LNCAP (cell line): ENCODE data around the gene GTF2H4.

Experiments
- TF ChIP-seq, protein P1 (sequence below): fragments of 450-650 bp; IDR thresholded peaks from 2 replicates; pipeline ENCODE4 v1.5.1; 2017; ENCODE audit warnings: mild to moderate bottlenecking

Gene GTF2H4

DNA sequence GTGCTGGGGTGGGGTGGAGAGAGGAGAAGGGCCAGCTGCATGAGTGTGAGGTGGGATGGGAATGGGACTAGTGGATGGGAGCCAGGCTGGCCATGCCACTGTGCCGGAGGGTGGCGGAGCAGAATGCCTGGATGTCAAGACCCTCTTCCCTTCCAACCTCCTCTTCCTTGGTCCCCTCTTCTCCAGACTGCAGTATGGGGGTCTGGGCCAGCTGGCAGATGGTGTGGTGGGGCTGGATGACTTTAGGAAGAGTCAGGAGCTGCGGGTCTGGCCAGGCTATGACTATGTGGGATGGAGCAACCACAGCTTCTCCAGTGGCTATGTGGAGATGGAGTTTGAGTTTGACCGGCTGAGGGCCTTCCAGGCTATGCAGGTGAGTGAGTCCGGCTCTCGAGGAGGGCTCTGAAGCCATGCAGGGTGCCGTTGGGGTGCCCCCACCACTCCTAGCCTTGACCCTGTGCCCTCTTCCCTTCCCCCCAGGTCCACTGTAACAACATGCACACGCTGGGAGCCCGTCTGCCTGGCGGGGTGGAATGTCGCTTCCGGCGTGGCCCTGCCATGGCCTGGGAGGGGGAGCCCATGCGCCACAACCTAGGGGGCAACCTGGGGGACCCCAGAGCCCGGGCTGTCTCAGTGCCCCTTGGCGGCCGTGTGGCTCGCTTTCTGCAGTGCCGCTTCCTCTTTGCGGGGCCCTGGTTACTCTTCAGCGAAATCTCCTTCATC lies 16.0 kb upstream of the GTF2H4 start:
- TF ChIP-seq, protein P1, sequence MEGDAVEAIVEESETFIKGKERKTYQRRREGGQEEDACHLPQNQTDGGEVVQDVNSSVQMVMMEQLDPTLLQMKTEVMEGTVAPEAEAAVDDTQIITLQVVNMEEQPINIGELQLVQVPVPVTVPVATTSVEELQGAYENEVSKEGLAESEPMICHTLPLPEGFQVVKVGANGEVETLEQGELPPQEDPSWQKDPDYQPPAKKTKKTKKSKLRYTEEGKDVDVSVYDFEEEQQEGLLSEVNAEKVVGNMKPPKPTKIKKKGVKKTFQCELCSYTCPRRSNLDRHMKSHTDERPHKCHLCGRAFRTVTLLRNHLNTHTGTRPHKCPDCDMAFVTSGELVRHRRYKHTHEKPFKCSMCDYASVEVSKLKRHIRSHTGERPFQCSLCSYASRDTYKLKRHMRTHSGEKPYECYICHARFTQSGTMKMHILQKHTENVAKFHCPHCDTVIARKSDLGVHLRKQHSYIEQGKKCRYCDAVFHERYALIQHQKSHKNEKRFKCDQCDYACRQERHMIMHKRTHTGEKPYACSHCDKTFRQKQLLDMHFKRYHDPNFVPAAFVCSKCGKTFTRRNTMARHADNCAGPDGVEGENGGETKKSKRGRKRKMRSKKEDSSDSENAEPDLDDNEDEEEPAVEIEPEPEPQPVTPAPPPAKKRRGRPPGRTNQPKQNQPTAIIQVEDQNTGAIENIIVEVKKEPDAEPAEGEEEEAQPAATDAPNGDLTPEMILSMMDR = no peak

GRCh38 chr6:30893001-30893591 lies 14.9 kb upstream of the GTF2H4 start:
- TF ChIP-seq, protein P1 = no peak

- TF ChIP-seq, protein P1 = no peak
Measured at GRCh38 chr6:30893666-30894065, 14.3 kb upstream of the GTF2H4 start.

DNA sequence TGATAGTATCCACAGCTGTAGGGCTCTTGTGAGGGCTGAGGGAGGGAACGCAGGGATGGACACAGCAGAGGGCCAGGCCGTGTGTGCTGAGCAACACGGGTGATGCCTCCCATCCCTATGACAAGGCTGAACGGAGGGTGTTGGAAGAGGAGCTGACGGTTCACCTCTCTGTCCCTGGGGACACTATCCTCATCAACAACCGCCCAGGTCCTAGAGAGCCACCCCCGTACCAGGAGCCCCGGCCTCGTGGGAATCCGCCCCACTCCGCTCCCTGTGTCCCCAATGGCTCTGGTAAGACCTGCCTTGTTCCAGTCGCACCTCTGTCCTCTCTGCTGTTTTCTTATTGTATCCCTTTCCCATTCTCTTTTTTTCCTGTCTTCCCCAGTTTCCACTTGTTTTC lies 13.6 kb upstream of the GTF2H4 start:
- TF ChIP-seq, protein P1 = no peak

DNA sequence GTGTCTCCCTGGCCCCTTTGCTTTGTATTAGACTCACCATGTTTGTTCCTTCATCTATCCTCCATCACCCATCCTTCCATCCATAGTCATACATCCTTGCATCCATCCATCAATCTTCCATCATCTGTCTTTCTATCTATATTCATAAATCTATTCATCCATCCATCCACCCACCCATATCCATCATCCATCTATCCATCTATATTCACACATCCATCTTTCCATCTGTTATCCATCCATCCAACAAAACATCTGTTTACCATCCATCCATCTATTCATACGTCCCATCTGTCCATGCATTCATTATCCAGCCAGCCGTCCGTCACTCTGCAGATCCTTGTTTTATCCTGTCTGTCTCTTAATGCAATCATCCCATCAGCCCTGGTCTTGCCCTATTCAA lies 13.1 kb upstream of the GTF2H4 start:
- TF ChIP-seq, protein P1 = no peak

DNA sequence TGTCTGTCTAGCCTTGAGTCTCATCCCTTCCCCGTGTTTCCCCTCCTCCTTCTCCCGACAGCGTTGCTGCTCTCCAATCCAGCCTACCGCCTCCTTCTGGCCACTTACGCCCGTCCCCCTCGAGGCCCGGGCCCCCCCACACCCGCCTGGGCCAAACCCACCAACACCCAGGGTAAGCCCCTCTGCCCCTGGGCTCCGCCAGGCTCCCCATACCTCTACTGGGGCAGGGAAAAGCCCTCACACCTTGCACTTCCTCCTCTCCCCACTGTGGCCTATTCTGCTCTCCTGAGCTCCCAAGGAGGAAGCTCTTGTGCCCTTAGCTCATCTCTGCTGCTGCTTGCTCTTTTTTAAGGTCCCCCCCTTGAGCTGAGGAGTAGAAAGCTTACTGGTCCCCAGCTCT lies 12.7 kb upstream of the GTF2H4 start:
- TF ChIP-seq, protein P1 = no peak

- TF ChIP-seq, protein P1 = no peak
Measured at GRCh38 chr6:30896541-30896940, 11.5 kb upstream of the GTF2H4 start.

GRCh38 chr6:30897882-30898281 lies 10.1 kb upstream of the GTF2H4 start:
- TF ChIP-seq, protein P1 = no peak
